PC-3 (cell line): Measurements from ENCODE around the gene TMA7.

Experiments
- EZH2phosphoT487 ChIP-seq: fragments of 300-600 bp; sonication (generic); IDR thresholded peaks from 2 replicates; pipeline ENCODE4 v1.6.1; 2018; ENCODE audit warnings: mild to moderate bottlenecking, antibody characterized with exemption, low read length, borderline replicate concordance
- TF ChIP-seq, protein P1 (sequence below): fragments of 300-600 bp; sonication (generic); conservative IDR thresholded peaks from 2 replicates; pipeline ENCODE4 v1.5.1; 2017; ENCODE audit warnings: antibody characterized with exemption, low read depth, mild to moderate bottlenecking, low read length

DNA sequence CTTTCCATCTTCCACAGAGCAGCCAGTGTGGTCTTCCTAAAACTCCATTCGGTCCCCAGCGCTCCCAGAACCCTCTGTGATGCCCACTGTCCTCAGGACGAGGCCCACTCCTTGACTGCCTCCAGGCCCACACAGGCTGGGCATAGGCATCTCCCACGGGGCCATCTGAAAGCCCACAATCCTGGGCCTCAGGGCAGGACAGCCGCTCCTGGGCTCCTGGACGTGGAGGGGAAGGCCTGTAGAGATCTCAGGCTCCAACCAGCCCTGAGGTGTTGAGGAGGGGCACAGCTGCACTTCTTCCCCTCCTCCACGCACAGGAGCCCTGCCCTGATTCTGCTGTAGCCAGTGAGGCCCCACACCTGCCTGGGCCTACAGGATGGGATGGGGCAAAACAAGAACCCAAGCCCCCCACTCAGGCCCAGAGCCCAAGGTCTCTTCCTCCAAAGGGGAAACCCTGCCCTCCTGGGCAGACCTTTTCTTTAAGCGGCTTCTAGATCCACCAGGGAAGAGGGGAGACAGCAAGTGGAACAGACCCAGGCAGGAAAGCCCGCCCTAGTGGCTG, 38.0 kb downstream of the TMA7 start:
- TF ChIP-seq EZH2phosphoT487 = no peak
- TF ChIP-seq, protein P1, sequence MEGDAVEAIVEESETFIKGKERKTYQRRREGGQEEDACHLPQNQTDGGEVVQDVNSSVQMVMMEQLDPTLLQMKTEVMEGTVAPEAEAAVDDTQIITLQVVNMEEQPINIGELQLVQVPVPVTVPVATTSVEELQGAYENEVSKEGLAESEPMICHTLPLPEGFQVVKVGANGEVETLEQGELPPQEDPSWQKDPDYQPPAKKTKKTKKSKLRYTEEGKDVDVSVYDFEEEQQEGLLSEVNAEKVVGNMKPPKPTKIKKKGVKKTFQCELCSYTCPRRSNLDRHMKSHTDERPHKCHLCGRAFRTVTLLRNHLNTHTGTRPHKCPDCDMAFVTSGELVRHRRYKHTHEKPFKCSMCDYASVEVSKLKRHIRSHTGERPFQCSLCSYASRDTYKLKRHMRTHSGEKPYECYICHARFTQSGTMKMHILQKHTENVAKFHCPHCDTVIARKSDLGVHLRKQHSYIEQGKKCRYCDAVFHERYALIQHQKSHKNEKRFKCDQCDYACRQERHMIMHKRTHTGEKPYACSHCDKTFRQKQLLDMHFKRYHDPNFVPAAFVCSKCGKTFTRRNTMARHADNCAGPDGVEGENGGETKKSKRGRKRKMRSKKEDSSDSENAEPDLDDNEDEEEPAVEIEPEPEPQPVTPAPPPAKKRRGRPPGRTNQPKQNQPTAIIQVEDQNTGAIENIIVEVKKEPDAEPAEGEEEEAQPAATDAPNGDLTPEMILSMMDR = no peak
